Activated T-cell treated with anti-CD3 and anti-CD28 coated beads, Interleukin-2, amount 50 U/mL, for 4 hours (primary cell): Measurements from ENCODE around the gene ARL3. TPM values are rescaled to one million over a fixed set of nuclear protein-coding genes. Genes with fewer than 3 reads are reported as not detected.
"Not testable (repeated sequence)": the region's sequence is repeated elsewhere in the genome, so short reads cannot be mapped to it uniquely, and the experiment has no call there.

ENCODE experiments used
- ATAC-seq, 2 donors: fragments of 200-7000 bp; cut with Tn5 transposase; one replicate each; pipeline ENCODE4 v1.10.0; 2021
- DNase-seq: peaks from one replicate; pipeline ENCODE4 v3.0.0-alpha.2; 2020
- H3K27me3 Mint-ChIP-seq: one replicate; pipeline ENCODE4 v1.8.0; 2021; ENCODE audit warnings: low read depth, mixed read lengths
- H3K36me3 Mint-ChIP-seq: one replicate; pipeline ENCODE4 v1.8.0; 2022; ENCODE audit warnings: mixed read lengths; ENCODE audit not compliant: insufficient read depth
- H3K4me1 Mint-ChIP-seq: one replicate; pipeline ENCODE4 v1.8.0; 2021; ENCODE audit warnings: low read depth, mixed read lengths
- H3K4me3 Mint-ChIP-seq: one replicate; pipeline ENCODE4 v1.8.0; 2021; ENCODE audit warnings: mild to moderate bottlenecking, moderate library complexity, mixed read lengths
- H3K9me3 Mint-ChIP-seq: one replicate; pipeline ENCODE4 v1.8.0; 2021; ENCODE audit warnings: mixed read lengths
- total RNA-seq, 3 donors: library from RNA; stranded (reverse); gene quantifications; one replicate each; pipeline ENCODE4 v1.2.1, GENCODE V29; 2021

Gene ARL3
- total RNA-seq, 3 donors from 2014 or later: 3.2 to 4.8 (median 3.3) TPM

- peaks cover 11% of the 10 kb centered on the region for H3K4me1 Mint-ChIP-seq
- no peaks in the 10 kb centered on the region for H3K27me3 Mint-ChIP-seq
- DNase-seq (no peak), ATAC-seq (no peak)
- H3K36me3 Mint-ChIP-seq: peaks cover 14% of the 10 kb centered on the region
- H3K4me3 Mint-ChIP-seq: no peak overlapping the region
- H3K9me3 Mint-ChIP-seq: no peaks in the 10 kb centered on the region
Measured at GRCh38 chr10:102702742-102703141, 11.5 kb downstream of the ARL3 start.

GRCh38 chr10:102701796-102702195 is 12.4 kb downstream of the ARL3 start:
- no peak for DNase-seq
- Mint-ChIP-seq H3K36me3 (peaks cover 18% of the 10 kb centered on the region), H3K9me3 (no peaks in the 10 kb centered on the region), H3K4me1 (peaks cover 11% of the 10 kb centered on the region), H3K4me3 (no peak overlapping the region), H3K27me3 (no peaks in the 10 kb centered on the region)
- no peak for ATAC-seq

- no peaks in the 10 kb centered on the region for H3K9me3 Mint-ChIP-seq
- H3K4me3 Mint-ChIP-seq: no peak overlapping the region
- peaks cover 22% of the 10 kb centered on the region for H3K36me3 Mint-ChIP-seq
- ATAC-seq: no peak
- H3K4me1 Mint-ChIP-seq: peaks cover 10% of the 10 kb centered on the region
- DNase-seq: no peak
- H3K27me3 Mint-ChIP-seq: no peaks in the 10 kb centered on the region
Measured at GRCh38 chr10:102701272-102701671, 12.9 kb downstream of the ARL3 start.

GRCh38 chr10:102698894-102699293 is 15.3 kb downstream of the ARL3 start:
- DNase-seq: no peak
- Mint-ChIP-seq H3K4me3 (no peak overlapping the region), H3K36me3 (peaks cover 20% of the 10 kb centered on the region), H3K4me1 (no peaks in the 10 kb centered on the region), H3K9me3 (no peaks in the 10 kb centered on the region), H3K27me3 (no peaks in the 10 kb centered on the region)
- ATAC-seq: no peak

- ATAC-seq (no peak), DNase-seq (no peak)
- Mint-ChIP-seq H3K4me1 (no peaks in the 10 kb centered on the region), H3K36me3 (peaks cover 20% of the 10 kb centered on the region), H3K4me3 (no peak overlapping the region), H3K9me3 (no peaks in the 10 kb centered on the region), H3K27me3 (no peaks in the 10 kb centered on the region)
Measured at GRCh38 chr10:102696736-102697135, 17.5 kb downstream of the ARL3 start.

- not testable (repeated sequence) for H3K4me1 Mint-ChIP-seq, H3K27me3 Mint-ChIP-seq, H3K9me3 Mint-ChIP-seq, H3K4me3 Mint-ChIP-seq, ATAC-seq, DNase-seq
- H3K36me3 Mint-ChIP-seq: peaks cover 20% of the 10 kb centered on the region
Measured at GRCh38 chr10:102695401-102695800, 18.8 kb downstream of the ARL3 start.

GRCh38 chr10:102691285-102692066 is 22.7 kb downstream of the ARL3 start:
- H3K27me3 Mint-ChIP-seq: no peaks in the 10 kb centered on the region
- H3K9me3 Mint-ChIP-seq: no peaks in the 10 kb centered on the region
- no peak for DNase-seq
- no peak overlapping the region for H3K4me3 Mint-ChIP-seq
- no peak for ATAC-seq
- H3K4me1 Mint-ChIP-seq: no peaks in the 10 kb centered on the region
- H3K36me3 Mint-ChIP-seq: peaks cover 5% of the 10 kb centered on the region

GRCh38 chr10:102683736-102684135 is 30.5 kb downstream of the ARL3 start:
- no peak overlapping the region for H3K4me3 Mint-ChIP-seq
- no peak for ATAC-seq

GRCh38 chr10:102682981-102683380 is 31.2 kb downstream of the ARL3 start:
- H3K4me3 Mint-ChIP-seq: no peak overlapping the region
- DNase-seq (no peak), ATAC-seq (no peak)
- no peaks in the 10 kb centered on the region for H3K9me3 Mint-ChIP-seq
- peaks cover 21% of the 10 kb centered on the region for H3K4me1 Mint-ChIP-seq
- H3K36me3 Mint-ChIP-seq: peaks cover 4% of the 10 kb centered on the region
- H3K27me3 Mint-ChIP-seq: no peaks in the 10 kb centered on the region

More at GRCh38 chr10:102683736-102684135, 30.5 kb downstream of the ARL3 start:
- Mint-ChIP-seq H3K36me3 (peaks cover 4% of the 10 kb centered on the region), H3K4me1 (peaks cover 15% of the 10 kb centered on the region), H3K9me3 (no peaks in the 10 kb centered on the region), H3K27me3 (no peaks in the 10 kb centered on the region)
- no peak for DNase-seq

GRCh38 chr10:102682416-102682815 is 31.8 kb downstream of the ARL3 start:
- no peaks in the 10 kb centered on the region for H3K9me3 Mint-ChIP-seq
- peaks cover 23% of the 10 kb centered on the region for H3K4me1 Mint-ChIP-seq
- ATAC-seq: no peak
- H3K36me3 Mint-ChIP-seq: peaks cover 4% of the 10 kb centered on the region
- H3K4me3 Mint-ChIP-seq: no peak overlapping the region
- no peaks in the 10 kb centered on the region for H3K27me3 Mint-ChIP-seq
- DNase-seq: no peak

- Mint-ChIP-seq H3K27me3 (no peaks in the 10 kb centered on the region), H3K4me3 (no peak overlapping the region), H3K9me3 (no peaks in the 10 kb centered on the region), H3K36me3 (peaks cover 4% of the 10 kb centered on the region), H3K4me1 (peaks cover 26% of the 10 kb centered on the region)
- no peak for DNase-seq
- no peak for ATAC-seq
Measured at GRCh38 chr10:102681696-102682095, 32.5 kb downstream of the ARL3 start.

GRCh38 chr10:102679596-102679995 is 34.6 kb downstream of the ARL3 start:
- Mint-ChIP-seq H3K36me3 (no peaks in the 10 kb centered on the region), H3K4me1 (peaks cover 47% of the 10 kb centered on the region), H3K27me3 (no peaks in the 10 kb centered on the region), H3K4me3 (no peak overlapping the region), H3K9me3 (no peaks in the 10 kb centered on the region)
- DNase-seq: no peak
- no peak for ATAC-seq

- ATAC-seq (no peak), DNase-seq (no peak)
- H3K9me3 Mint-ChIP-seq: no peaks in the 10 kb centered on the region
- H3K4me3 Mint-ChIP-seq: no peak overlapping the region
- H3K27me3 Mint-ChIP-seq: no peaks in the 10 kb centered on the region
- no peaks in the 10 kb centered on the region for H3K36me3 Mint-ChIP-seq
- H3K4me1 Mint-ChIP-seq: peaks cover 54% of the 10 kb centered on the region
Measured at GRCh38 chr10:102678842-102679289, 35.3 kb downstream of the ARL3 start.

- H3K4me3 Mint-ChIP-seq: no peak overlapping the region
- no peaks in the 10 kb centered on the region for H3K9me3 Mint-ChIP-seq
- no peaks in the 10 kb centered on the region for H3K27me3 Mint-ChIP-seq
- H3K4me1 Mint-ChIP-seq: peaks cover 62% of the 10 kb centered on the region
- no peaks in the 10 kb centered on the region for H3K36me3 Mint-ChIP-seq
- DNase-seq: no peak
- ATAC-seq: no peak
Measured at GRCh38 chr10:102678068-102678400, 36.2 kb downstream of the ARL3 start.

- H3K4me3 Mint-ChIP-seq: no peak overlapping the region
- no peaks in the 10 kb centered on the region for H3K27me3 Mint-ChIP-seq
- DNase-seq (no peak), ATAC-seq (no peak)
- no peaks in the 10 kb centered on the region for H3K36me3 Mint-ChIP-seq
- peaks cover 65% of the 10 kb centered on the region for H3K4me1 Mint-ChIP-seq
- no peaks in the 10 kb centered on the region for H3K9me3 Mint-ChIP-seq
Measured at GRCh38 chr10:102677331-102678067, 36.7 kb downstream of the ARL3 start.
